ENCODE data around the gene AUNIP. TPM values are rescaled to one million over a fixed set of nuclear protein-coding genes. Genes with fewer than 3 reads are reported as not detected.

AUNIP gene
- total RNA-seq, 1 experiment from 2014 or later = 22.2 TPM

- no peak overlapping the region for H2BK12ac ChIP-seq (ENCODE audit: insufficient read length, low read depth, low read length)
- WGBS (ENCODE audit: extremely low coverage, insufficient read length, low lambda C conversion rate) = no CpG with 5 or more reads among the region's 10 CpGs
- H3K4me1 ChIP-seq (ENCODE audit: insufficient read depth, low read length) = no peaks in the 10 kb centered on the region
- no peak overlapping the region for H3K18ac ChIP-seq (ENCODE audit: insufficient read length, low read depth, low read length)
- no peak overlapping the region for H3K23ac ChIP-seq (ENCODE audit: insufficient read length, low read depth, low read length)
- H2AK5ac ChIP-seq (ENCODE audit: insufficient read length, low read length) = no peak overlapping the region
- no peak overlapping the region for H2BK5ac ChIP-seq (ENCODE audit: insufficient read length, low read length)
- no peak for TF ChIP-seq CTCF (conservative IDR thresholded peaks at IDR 0.05)
- no peak overlapping the region for H2BK120ac ChIP-seq (ENCODE audit: low read depth, low read length, poor library complexity, severe bottlenecking)
- H3K9ac ChIP-seq (ENCODE audit: extremely low read depth, insufficient read length, low read length) = no peak overlapping the region
- no peak overlapping the region for H3K4me3 Mint-ChIP-seq
- no peak overlapping the region for H3K4ac ChIP-seq (ENCODE audit: low read depth, low read length)
- H3K36me3 Mint-ChIP-seq (ENCODE audit: insufficient read depth in 1 of 3, low read depth in 3 of 3) = peaks cover 0 to 8% (median 1%) of the 10 kb centered on the region in 3 experiments; a peak in 6 of 7 replicates
- H3K79me1 ChIP-seq (ENCODE audit: insufficient read depth, low read depth, low read length, poor library complexity, severe bottlenecking) = no peaks in the 10 kb centered on the region
- H3K23me2 ChIP-seq (ENCODE audit: insufficient read length, low read depth, low read length, poor library complexity, severe bottlenecking) = no peaks in the 10 kb centered on the region
- H4K5ac ChIP-seq (ENCODE audit: insufficient read length, low read depth, low read length) = no peak overlapping the region
- no peaks in the 10 kb centered on the region for H3K9me3 ChIP-seq (ENCODE audit: control insufficient read depth, low read depth, low read length)
- peaks cover 29 to 32% of the 10 kb centered on the region in 2 experiments for H3K4me1 Mint-ChIP-seq
- no peak overlapping the region for H2BK20ac ChIP-seq (ENCODE audit: low read depth, low read length, poor library complexity, severe bottlenecking)
- H3K27ac ChIP-seq (ENCODE audit: insufficient read length, low read depth, low read length) = no peak overlapping the region
- H3K27me3 Mint-ChIP-seq (ENCODE audit: low read depth) = no peaks in the 10 kb centered on the region
- H3K27ac Mint-ChIP-seq = peak overlapping the region in 1 of 3 experiments; percentile 42; a peak in 1 of 7 replicates
- DNase-seq = peak; percentile 58
- H3T11ph ChIP-seq (ENCODE audit: low read length) = no peak overlapping the region
- no peaks in the 10 kb centered on the region for H3K79me2 ChIP-seq (ENCODE audit: insufficient read depth, low read length)
- no peaks in the 10 kb centered on the region for H3K27me3 ChIP-seq (ENCODE audit: insufficient read depth, low read length)
- H2AFZ ChIP-seq (ENCODE audit: low read length) = no peak overlapping the region
- no peaks in the 10 kb centered on the region for H3K9me3 Mint-ChIP-seq
- no peak overlapping the region for H3K4me2 ChIP-seq (ENCODE audit: insufficient read depth, insufficient read length, low read length)
- no peak overlapping the region for H3K56ac ChIP-seq (ENCODE audit: insufficient read length, low read depth, low read length)
- H4K91ac ChIP-seq (ENCODE audit: insufficient read length, low read depth, low read length) = no peak overlapping the region
- H4K8ac ChIP-seq (replicated peaks; ENCODE audit: insufficient read length, low read depth, low read length) = no peak overlapping the region
- no peaks in the 10 kb centered on the region for H4K20me1 ChIP-seq (ENCODE audit: control insufficient read depth, insufficient read depth, insufficient read length)
- H3K14ac ChIP-seq (ENCODE audit: insufficient read depth, low read length) = no peak overlapping the region
- H2BK15ac ChIP-seq (ENCODE audit: low read depth, low read length) = no peak overlapping the region
Measured at GRCh38 chr1:25890239-25891034, 31.2 kb upstream of the AUNIP start.

Measured in H9 (cell line).